ENCODE data around the gene OLIG1.

GRCh38 chr21:33069994-33070743 is at the start of gene OLIG1:
- no peak for TF ChIP-seq CTCF (conservative IDR thresholded peaks at IDR 0.05)
- TF ChIP-seq EZH2 (IDR thresholded peaks at IDR 0.05; ENCODE audit: low read depth): no peak

Measured in PC-9 (cell line).